NCI-H1092 (cell line): ENCODE results near the gene MSANTD2.

Source experiments
- DNase-seq: peaks from one replicate; lab custom pipeline; 2025; lab: John Stamatoyannopoulos, UW

MSANTD2 gene

DNA sequence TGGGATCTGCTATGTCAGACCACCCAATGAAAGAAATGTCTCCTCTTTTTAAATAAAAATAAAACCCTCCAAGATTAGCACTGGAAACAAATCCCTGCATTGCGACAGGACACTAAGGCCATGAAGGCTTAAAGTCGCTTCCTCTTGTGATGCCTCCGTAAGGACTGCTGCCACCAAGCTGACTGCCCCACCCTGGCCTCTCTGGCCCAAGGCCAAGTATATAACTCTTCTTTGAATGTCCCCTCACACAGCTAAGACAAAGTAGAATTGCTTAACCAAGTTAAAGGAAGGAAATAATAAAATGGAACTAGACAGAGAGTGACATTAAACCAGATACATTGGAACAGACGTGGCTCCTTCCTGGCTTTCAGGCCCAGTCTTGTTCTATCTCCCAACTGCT is 68.0 kb downstream of the MSANTD2 start:
- no peak for DNase-seq

GRCh38 chr11:124729571-124729970 is 70.6 kb downstream of the MSANTD2 start:
- DNase-seq = no peak

- no peak for DNase-seq
These were observed 72.1 kb downstream of the MSANTD2 start for GRCh38 chr11:124728134-124728533.

GRCh38 chr11:124727474-124727873 is 72.7 kb downstream of the MSANTD2 start:
- DNase-seq = no peak

- DNase-seq = no peak
These were observed 74.5 kb downstream of the MSANTD2 start for GRCh38 chr11:124725719-124726105.

- no peak for DNase-seq
These were observed 75.1 kb downstream of the MSANTD2 start for GRCh38 chr11:124724979-124725718.

- DNase-seq = no peak
These were observed 78.0 kb downstream of the MSANTD2 start for GRCh38 chr11:124722176-124722575.

- no peak for DNase-seq
These were observed 80.7 kb downstream of the MSANTD2 start for GRCh38 chr11:124719534-124719933.

DNA sequence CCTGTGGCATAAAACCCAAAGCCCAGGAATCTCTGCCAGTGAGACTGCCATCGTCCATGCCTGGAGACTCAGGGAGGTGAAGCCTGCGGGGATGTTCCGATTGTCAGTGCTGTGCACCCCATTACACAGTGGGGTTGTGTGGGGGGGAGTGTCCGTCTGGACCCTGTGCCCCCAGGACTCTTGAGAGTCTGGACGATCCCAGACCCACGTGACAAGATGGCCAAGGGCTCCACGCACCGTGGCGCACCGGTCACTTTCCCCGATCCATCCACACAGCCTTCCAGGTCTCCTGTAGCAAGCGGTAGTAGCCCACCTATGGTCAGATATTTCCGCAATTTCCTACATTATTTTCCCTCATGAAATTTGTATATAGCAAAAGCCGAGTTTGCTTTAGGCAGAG is 81.4 kb downstream of the MSANTD2 start:
- no peak for DNase-seq

- DNase-seq = no peak
These were observed 82.2 kb downstream of the MSANTD2 start for GRCh38 chr11:124717786-124718651.

DNA sequence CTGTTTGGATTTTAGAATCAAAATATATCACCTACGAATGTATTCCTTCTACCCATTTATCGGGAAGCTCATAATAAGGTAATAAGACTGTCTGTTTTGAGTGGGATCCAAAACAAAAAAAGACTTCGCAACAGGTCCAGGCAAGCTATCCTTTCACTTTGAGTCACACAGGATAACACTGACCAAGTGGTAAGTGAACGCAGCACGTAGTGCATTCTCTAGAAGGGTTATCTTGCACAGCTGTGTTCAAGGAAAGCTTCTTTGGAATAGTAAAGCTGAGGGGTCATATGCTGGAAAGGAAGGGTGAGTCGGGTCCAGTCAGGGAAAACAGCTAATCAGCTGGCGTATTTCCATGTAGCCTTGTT is 82.8 kb downstream of the MSANTD2 start:
- no peak for DNase-seq

DNA sequence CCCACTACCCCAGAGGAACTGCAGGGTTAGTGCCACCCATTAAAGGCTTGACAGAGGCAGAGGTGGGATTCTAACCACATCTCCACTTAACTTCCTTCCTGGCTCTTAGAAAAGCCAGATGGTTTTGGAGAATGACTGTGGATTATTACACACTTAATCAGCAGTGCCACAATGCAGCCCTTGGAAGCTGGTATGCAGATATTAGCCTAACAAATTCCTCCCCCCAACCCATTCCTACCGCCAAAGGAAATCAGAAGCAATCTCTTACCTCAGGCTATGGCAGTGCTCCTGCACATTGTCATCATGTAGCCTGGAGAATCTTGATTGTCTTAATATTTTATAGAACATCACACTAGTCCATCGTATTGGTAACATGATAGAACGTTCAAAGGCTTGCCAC is 83.6 kb downstream of the MSANTD2 start:
- no peak for DNase-seq
